Ovary (tissue), 3 donors: Measurements from ENCODE around the gene MRPS31.

Source experiments
- EP300 ChIP-seq: sonication (generic); formaldehyde crosslinking; IDR thresholded peaks from one replicate; pipeline ENCODE4 v1.6.1; 2017; ENCODE audit warnings: antibody characterized with exemption
- POLR2A ChIP-seq: fragments of 450-650 bp; IDR thresholded peaks from one replicate; pipeline ENCODE4 v1.6.1; 2017; ENCODE audit warnings: antibody characterized with exemption, mild to moderate bottlenecking, moderate library complexity
- TF ChIP-seq, protein P1 (sequence below), 3 donors: fragments of 450-650 bp in 2 of 3; fragments of 200-600 bp in 1 of 3; IDR thresholded peaks; one replicate each; pipeline versions ENCODE4 v1.5.1 to v1.8.0; 2016 to 2022; ENCODE audit warnings: antibody characterized with exemption in 3 of 3, mild to moderate bottlenecking in 1 of 3
- donor health status: DM: no; HTN: no; CAD: no.

DNA sequence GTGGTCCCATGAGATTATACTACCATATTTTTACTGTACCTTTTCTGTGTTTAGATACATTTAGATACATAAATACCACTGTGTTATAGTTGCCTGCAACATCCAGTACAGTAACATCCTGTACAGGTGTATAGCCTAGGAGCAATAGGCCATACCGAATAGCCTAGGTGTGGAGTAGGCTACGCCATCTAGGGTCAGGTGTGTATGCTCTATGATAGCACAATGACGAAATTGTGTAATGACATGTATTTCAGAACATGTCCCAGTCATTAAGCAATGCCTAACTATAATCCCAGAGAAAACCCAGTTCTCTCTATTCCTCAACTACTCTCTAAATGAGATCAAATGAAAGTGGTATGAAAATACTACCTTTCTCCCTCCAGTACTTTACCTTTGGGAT lies 22.3 kb upstream of the MRPS31 start:
- TF ChIP-seq, protein P1, sequence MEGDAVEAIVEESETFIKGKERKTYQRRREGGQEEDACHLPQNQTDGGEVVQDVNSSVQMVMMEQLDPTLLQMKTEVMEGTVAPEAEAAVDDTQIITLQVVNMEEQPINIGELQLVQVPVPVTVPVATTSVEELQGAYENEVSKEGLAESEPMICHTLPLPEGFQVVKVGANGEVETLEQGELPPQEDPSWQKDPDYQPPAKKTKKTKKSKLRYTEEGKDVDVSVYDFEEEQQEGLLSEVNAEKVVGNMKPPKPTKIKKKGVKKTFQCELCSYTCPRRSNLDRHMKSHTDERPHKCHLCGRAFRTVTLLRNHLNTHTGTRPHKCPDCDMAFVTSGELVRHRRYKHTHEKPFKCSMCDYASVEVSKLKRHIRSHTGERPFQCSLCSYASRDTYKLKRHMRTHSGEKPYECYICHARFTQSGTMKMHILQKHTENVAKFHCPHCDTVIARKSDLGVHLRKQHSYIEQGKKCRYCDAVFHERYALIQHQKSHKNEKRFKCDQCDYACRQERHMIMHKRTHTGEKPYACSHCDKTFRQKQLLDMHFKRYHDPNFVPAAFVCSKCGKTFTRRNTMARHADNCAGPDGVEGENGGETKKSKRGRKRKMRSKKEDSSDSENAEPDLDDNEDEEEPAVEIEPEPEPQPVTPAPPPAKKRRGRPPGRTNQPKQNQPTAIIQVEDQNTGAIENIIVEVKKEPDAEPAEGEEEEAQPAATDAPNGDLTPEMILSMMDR (IDR thresholded peaks at IDR 0.05): no peak
- TF ChIP-seq POLR2A (no peak), EP300 (no peak)
